Liver (tissue), 3 donors: ENCODE results near the gene ARHGAP28.

Experiments used
- EGR1 ChIP-seq, 2 donors: IDR thresholded peaks; 2 replicates each; pipeline ENCODE4 v1.6.1; 2016 to 2018; ENCODE audit warnings: antibody characterized with exemption in 2 of 2, low read depth in 2 of 2
- GABPA ChIP-seq, 2 donors: IDR thresholded peaks in 1 of 2; conservative IDR thresholded peaks in 1 of 2; 2 replicates each; pipeline ENCODE4 v1.6.1; 2016; ENCODE audit warnings: antibody characterized with exemption in 2 of 2, mild to moderate bottlenecking in 1 of 2, moderate library complexity in 1 of 2
- HNF4A ChIP-seq, 2 donors: conservative IDR thresholded peaks; 2 replicates each; pipeline ENCODE4 v1.6.1; 2016; ENCODE audit warnings: antibody characterized with exemption in 2 of 2, mild to moderate bottlenecking in 2 of 2
- HNF4G ChIP-seq: IDR thresholded peaks from 2 replicates; pipeline ENCODE4 v1.6.1; 2016; ENCODE audit warnings: antibody characterized with exemption
- JUND ChIP-seq, 2 donors: IDR thresholded peaks; 2 replicates each; pipeline ENCODE4 v1.6.1; 2016; ENCODE audit warnings: antibody characterized with exemption in 2 of 2
- NR2F2 ChIP-seq: IDR thresholded peaks from 2 replicates; pipeline ENCODE4 v1.6.1; 2016; ENCODE audit warnings: antibody characterized with exemption
- RAD21 ChIP-seq, 2 donors: IDR thresholded peaks; 2 replicates each; pipeline ENCODE4 v1.6.1; 2016; ENCODE audit warnings: antibody characterized with exemption in 2 of 2, mild to moderate bottlenecking in 2 of 2
- SP1 ChIP-seq: IDR thresholded peaks from 2 replicates; pipeline ENCODE4 v1.6.1; 2018; ENCODE audit warnings: antibody characterized with exemption, mild to moderate bottlenecking
- TAF1 ChIP-seq: conservative IDR thresholded peaks from 2 replicates; pipeline ENCODE4 v1.6.1; 2016; ENCODE audit warnings: antibody characterized with exemption, mild to moderate bottlenecking
- YY1 ChIP-seq: IDR thresholded peaks from 2 replicates; pipeline ENCODE4 v1.6.1; 2016; ENCODE audit warnings: antibody characterized with exemption, mild to moderate bottlenecking
- TF ChIP-seq, protein P1 (sequence below): fragments of 150-350 bp; IDR thresholded peaks from 2 replicates; pipeline ENCODE4 v1.5.1; 2017; ENCODE audit warnings: improper control_type of control experiment, low read depth, low read length; ENCODE audit not compliant: missing input control
- TF ChIP-seq, protein P2 (sequence below): IDR thresholded peaks from 2 replicates; pipeline ENCODE4 v1.6.1; 2016; ENCODE audit warnings: antibody characterized with exemption
- TF ChIP-seq, protein P3 (sequence below): IDR thresholded peaks from 2 replicates; pipeline ENCODE4 v1.6.1; 2016; ENCODE audit warnings: antibody characterized with exemption
- donor health status: healthy.
- donor health status: healthy.

DNA sequence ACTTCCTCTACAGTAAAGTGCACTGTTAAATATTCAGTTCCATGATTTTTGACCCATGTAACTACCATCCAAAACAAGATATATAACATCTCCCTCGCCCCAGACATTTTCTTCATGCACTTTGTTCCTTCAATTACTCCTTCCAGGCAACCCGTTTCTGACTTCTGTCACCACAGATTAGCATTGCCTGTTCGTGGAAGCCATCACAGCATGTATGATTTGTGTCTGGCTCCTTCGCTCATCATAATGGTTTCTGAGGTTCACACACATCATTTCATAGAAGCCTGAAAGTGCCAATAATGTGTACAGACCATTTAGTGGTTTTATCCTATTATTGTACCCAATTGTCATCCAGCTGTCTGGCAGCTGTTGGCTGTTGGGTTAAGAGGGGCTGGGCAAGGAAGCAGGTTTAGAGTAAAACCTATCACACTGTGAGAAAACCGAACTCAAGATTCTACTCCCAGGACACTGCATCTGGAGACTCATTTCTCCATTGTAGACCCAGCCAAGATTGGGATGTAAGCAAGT lies 16.1 kb downstream of the ARHGAP28 start:
- TF ChIP-seq, protein P1, sequence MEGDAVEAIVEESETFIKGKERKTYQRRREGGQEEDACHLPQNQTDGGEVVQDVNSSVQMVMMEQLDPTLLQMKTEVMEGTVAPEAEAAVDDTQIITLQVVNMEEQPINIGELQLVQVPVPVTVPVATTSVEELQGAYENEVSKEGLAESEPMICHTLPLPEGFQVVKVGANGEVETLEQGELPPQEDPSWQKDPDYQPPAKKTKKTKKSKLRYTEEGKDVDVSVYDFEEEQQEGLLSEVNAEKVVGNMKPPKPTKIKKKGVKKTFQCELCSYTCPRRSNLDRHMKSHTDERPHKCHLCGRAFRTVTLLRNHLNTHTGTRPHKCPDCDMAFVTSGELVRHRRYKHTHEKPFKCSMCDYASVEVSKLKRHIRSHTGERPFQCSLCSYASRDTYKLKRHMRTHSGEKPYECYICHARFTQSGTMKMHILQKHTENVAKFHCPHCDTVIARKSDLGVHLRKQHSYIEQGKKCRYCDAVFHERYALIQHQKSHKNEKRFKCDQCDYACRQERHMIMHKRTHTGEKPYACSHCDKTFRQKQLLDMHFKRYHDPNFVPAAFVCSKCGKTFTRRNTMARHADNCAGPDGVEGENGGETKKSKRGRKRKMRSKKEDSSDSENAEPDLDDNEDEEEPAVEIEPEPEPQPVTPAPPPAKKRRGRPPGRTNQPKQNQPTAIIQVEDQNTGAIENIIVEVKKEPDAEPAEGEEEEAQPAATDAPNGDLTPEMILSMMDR = no peak
- no peak for TF ChIP-seq SP1
- no peak for TF ChIP-seq TAF1
- no peak for TF ChIP-seq RAD21 (IDR thresholded peaks at IDR 0.05)
- TF ChIP-seq, protein P2, sequence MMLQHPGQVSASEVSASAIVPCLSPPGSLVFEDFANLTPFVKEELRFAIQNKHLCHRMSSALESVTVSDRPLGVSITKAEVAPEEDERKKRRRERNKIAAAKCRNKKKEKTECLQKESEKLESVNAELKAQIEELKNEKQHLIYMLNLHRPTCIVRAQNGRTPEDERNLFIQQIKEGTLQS = no peak
- no peak for TF ChIP-seq GABPA (IDR thresholded peaks at IDR 0.05 in 1 of 2, conservative IDR thresholded peaks at IDR 0.05 in 1 of 2)
- TF ChIP-seq, protein P3, sequence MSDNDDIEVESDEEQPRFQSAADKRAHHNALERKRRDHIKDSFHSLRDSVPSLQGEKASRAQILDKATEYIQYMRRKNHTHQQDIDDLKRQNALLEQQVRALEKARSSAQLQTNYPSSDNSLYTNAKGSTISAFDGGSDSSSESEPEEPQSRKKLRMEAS = no peak
- no peak for TF ChIP-seq NR2F2
- TF ChIP-seq YY1 = no peak
- no peak for TF ChIP-seq EGR1 (IDR thresholded peaks at IDR 0.05; ENCODE audit: low read depth in 2 of 2)
- no peak for TF ChIP-seq JUND (IDR thresholded peaks at IDR 0.05)
- no peak for TF ChIP-seq HNF4A (conservative IDR thresholded peaks at IDR 0.05)
- no peak for TF ChIP-seq HNF4G
